ENCODE results near the gene PRPF31.

- TF ChIP-seq CTCF (IDR thresholded peaks at IDR 0.05) (no peak), EP300 (IDR thresholded peaks at IDR 0.05) (no peak)
Measured at GRCh38 chr19:54148158-54148557, 32.6 kb downstream of the PRPF31 start.

All from suprapubic skin (tissue), 3 donors.